Osteoblast (primary cell): ENCODE measurements around the gene TFCP2. TPM values are rescaled to one million over a fixed set of nuclear protein-coding genes. Genes with fewer than 3 reads are reported as not detected.

Experiments used
- DNase-seq: peaks from one replicate; pipeline ENCODE4 v3.0.0; 2011; ENCODE audit warnings: low spot score, mixed read lengths; ENCODE audit not compliant: insufficient read length; ENCODE audit errors: missing footprints
- H2AFZ ChIP-seq: 2 replicates; pipeline ENCODE4 v1.6.0; 2011; ENCODE audit warnings: mild to moderate bottlenecking, low read length
- H3K27ac ChIP-seq: 2 replicates; pipeline ENCODE4 v1.5.1; 2011; ENCODE audit warnings: mild to moderate bottlenecking, low read depth, low read length, moderate library complexity
- H3K27me3 ChIP-seq: 2 replicates; pipeline ENCODE4 v1.6.0; 2012; ENCODE audit warnings: mild to moderate bottlenecking, control low read depth, inconsistent platforms, low read length, moderate library complexity; ENCODE audit not compliant: insufficient read depth
- H3K36me3 ChIP-seq: 2 replicates; pipeline ENCODE4 v1.5.1; 2011; ENCODE audit warnings: mild to moderate bottlenecking, low read length, control low read depth, moderate library complexity; ENCODE audit not compliant: insufficient read depth
- H3K4me1 ChIP-seq: 2 replicates; pipeline ENCODE4 v1.5.1; 2011; ENCODE audit warnings: mild to moderate bottlenecking, low read length, control low read depth, moderate library complexity; ENCODE audit not compliant: insufficient read depth
- H3K4me2 ChIP-seq: 2 replicates; pipeline ENCODE4 v1.6.0; 2011; ENCODE audit warnings: mild to moderate bottlenecking, low read length; ENCODE audit not compliant: insufficient read depth
- H3K4me3 ChIP-seq: fragments of 200-600 bp; sonication (generic); 3 replicates; pipeline ENCODE4 v1.5.1; 2012; ENCODE audit warnings: mild to moderate bottlenecking, low read length, inconsistent platforms; ENCODE audit not compliant: insufficient read depth
- H3K79me2 ChIP-seq: 2 replicates; pipeline ENCODE4 v1.6.0; 2012; ENCODE audit warnings: mild to moderate bottlenecking, low read length, control low read depth, inconsistent platforms; ENCODE audit not compliant: insufficient read depth
- H3K9me3 ChIP-seq: 2 replicates; pipeline ENCODE4 v1.5.1; 2011; ENCODE audit warnings: low read depth, low read length, control low read depth
- H4K20me1 ChIP-seq: 2 replicates; pipeline ENCODE4 v1.6.0; 2012; ENCODE audit warnings: mild to moderate bottlenecking, low read length, control low read depth; ENCODE audit not compliant: insufficient read depth
- CTCF ChIP-seq: IDR thresholded peaks from 2 replicates; pipeline ENCODE4 v1.5.1; 2011; ENCODE audit warnings: mild to moderate bottlenecking, low read depth, low read length, moderate library complexity; ENCODE audit errors: extremely low read depth
- total RNA-seq: library from RNA; depleted of rRNA; stranded (reverse); fragments of >200 nt; gene quantifications from 2 replicates; pipeline ENCODE4 v1.2.3, GENCODE V29; 2012

TFCP2 gene
- total RNA-seq, 1 donor, result 7.6 TPM

DNA sequence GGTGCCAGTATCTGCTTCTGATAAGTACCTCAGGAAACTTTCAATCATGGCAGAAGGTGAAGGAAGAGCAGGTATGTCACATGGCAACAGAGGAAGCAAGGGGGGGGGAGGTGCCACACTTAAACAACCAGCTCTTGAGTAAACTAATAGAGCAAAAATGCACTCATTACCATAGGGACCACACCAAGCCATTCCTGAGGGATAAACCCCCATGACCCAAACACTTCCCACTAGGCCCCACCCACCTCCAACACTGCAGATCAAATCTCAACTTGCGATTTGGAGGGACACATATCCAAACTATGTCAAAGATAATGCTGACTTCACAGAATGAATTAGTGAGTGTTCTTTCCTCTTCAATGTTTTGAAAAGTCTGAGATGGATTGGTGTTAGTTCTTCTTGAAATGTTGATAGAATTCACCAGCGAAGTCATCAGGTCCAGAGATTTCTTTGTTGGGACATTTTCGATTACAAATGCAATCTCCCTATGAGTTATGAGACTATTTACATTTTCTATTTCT is 16.6 kb downstream of the TFCP2 start:
- no peaks in the 10 kb centered on the region for H3K9me3 ChIP-seq
- H3K27ac ChIP-seq, result no peak overlapping the region
- no peaks in the 10 kb centered on the region for H3K36me3 ChIP-seq
- no peaks in the 10 kb centered on the region for H3K27me3 ChIP-seq
- H4K20me1 ChIP-seq, result peaks cover 22% of the 10 kb centered on the region
- H3K79me2 ChIP-seq, result peaks cover 53% of the 10 kb centered on the region
- no peak overlapping the region for H3K4me3 ChIP-seq
- TF ChIP-seq CTCF, result no peak
- H3K4me2 ChIP-seq, result no peak overlapping the region
- no peak overlapping the region for H2AFZ ChIP-seq
- no peak for DNase-seq
- H3K4me1 ChIP-seq, result peaks cover 7% of the 10 kb centered on the region

DNA sequence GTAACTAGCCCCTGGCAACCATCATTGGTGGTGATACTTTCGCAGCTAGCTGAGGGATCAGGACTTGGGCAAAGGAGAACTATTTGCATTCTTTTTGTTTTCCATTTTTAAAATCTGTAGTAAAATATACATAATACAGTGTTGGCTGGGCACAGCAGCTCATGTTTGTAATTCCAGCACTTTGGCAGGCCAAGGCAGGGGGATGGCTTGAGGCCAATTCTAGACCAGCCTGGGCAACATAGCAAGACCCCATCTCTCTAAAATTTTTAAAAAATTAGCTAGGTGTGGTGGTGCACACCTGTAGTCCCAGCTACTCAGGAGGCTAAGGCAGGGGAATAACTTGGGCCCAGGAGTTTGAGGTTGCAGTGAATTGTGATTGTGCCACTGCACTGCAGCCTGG is 20.0 kb downstream of the TFCP2 start:
- Histone ChIP-seq H3K4me1 (no peaks in the 10 kb centered on the region), H3K4me3 (no peak overlapping the region), H3K9me3 (no peaks in the 10 kb centered on the region), H3K36me3 (no peaks in the 10 kb centered on the region), H2AFZ (no peak overlapping the region), H3K27ac (no peak overlapping the region), H3K27me3 (no peaks in the 10 kb centered on the region), H3K4me2 (no peak overlapping the region), H4K20me1 (peaks cover 14% of the 10 kb centered on the region), H3K79me2 (peaks cover 54% of the 10 kb centered on the region)
- DNase-seq, result no peak
- no peak for TF ChIP-seq CTCF

DNA sequence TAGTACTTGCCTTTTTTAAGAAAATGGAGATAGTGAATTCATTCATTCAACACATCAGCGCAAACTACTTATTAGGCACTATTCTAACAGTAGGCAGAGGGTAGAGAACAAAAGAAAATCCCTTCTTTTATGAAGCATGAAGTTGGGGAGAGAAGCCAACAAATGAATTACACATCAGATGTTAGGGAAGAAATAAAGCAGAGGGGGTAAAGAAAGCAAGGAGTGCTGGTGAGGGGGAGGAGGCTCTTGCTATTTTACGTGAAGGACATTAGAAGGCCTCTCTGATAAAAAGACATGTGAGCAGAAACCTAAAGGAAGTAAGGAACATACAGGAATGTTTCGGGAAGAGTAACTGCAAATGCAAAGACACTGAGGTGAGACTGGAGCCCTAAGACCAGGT is 22.2 kb downstream of the TFCP2 start:
- Histone ChIP-seq H3K4me1 (no peaks in the 10 kb centered on the region), H3K79me2 (peaks cover 57% of the 10 kb centered on the region), H3K36me3 (no peaks in the 10 kb centered on the region), H4K20me1 (peaks cover 14% of the 10 kb centered on the region), H3K27me3 (no peaks in the 10 kb centered on the region), H3K4me3 (no peak overlapping the region), H3K4me2 (no peak overlapping the region), H3K27ac (no peak overlapping the region), H3K9me3 (no peaks in the 10 kb centered on the region), H2AFZ (no peak overlapping the region)
- DNase-seq, result no peak
- no peak for TF ChIP-seq CTCF

GRCh38 chr12:51147309-51147708 is 25.6 kb downstream of the TFCP2 start:
- no peaks in the 10 kb centered on the region for H3K36me3 ChIP-seq
- no peaks in the 10 kb centered on the region for H3K4me1 ChIP-seq
- no peaks in the 10 kb centered on the region for H3K27me3 ChIP-seq
- H4K20me1 ChIP-seq, result peaks cover 12% of the 10 kb centered on the region
- H3K27ac ChIP-seq, result no peak overlapping the region
- H3K4me3 ChIP-seq, result no peak overlapping the region
- H3K4me2 ChIP-seq, result no peak overlapping the region
- no peak overlapping the region for H2AFZ ChIP-seq
- H3K79me2 ChIP-seq, result peaks cover 60% of the 10 kb centered on the region
- no peaks in the 10 kb centered on the region for H3K9me3 ChIP-seq
- TF ChIP-seq CTCF, result no peak
- no peak for DNase-seq
